ENCODE data around the gene PHF12.

Gene PHF12

DNA sequence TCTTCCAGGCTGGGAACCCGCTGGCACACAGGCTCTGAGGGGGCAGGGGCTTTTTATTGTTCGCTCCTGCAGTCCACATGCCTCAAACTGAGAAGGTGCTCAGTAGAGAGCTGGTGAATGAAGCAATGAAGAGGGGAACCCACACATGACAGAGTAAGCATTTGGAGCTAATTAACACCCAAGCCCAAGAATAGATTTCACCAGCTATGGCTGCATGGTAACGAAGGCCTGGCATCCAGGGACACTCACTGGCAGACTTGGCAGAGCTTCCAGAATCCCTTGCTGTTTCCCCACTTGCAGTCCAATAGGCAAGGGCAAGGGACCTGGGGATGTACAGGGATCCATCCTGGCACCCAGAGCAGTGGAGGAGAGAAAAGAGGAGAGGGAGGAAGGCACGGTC is 66.0 kb downstream of the PHF12 start:
- Histone ChIP-seq H3K27me3 (no peaks in the 10 kb centered on the region), H3K4me1 (ENCODE audit: control insufficient read depth in 1 of 2, insufficient read depth in 1 of 2, low read depth in 1 of 2, low read length in 1 of 2) (peaks cover 9 to 20% of the 10 kb centered on the region in 2 experiments), H3K27ac (peak overlapping the region; percentile 30), H3K9me3 (no peaks in the 10 kb centered on the region), H3K4me3 (ENCODE audit: low read depth in 1 of 2, low read length in 1 of 2) (no peak overlapping the region), H3K36me3 (peaks cover 94% of the 10 kb centered on the region)
- TF ChIP-seq, protein P1, sequence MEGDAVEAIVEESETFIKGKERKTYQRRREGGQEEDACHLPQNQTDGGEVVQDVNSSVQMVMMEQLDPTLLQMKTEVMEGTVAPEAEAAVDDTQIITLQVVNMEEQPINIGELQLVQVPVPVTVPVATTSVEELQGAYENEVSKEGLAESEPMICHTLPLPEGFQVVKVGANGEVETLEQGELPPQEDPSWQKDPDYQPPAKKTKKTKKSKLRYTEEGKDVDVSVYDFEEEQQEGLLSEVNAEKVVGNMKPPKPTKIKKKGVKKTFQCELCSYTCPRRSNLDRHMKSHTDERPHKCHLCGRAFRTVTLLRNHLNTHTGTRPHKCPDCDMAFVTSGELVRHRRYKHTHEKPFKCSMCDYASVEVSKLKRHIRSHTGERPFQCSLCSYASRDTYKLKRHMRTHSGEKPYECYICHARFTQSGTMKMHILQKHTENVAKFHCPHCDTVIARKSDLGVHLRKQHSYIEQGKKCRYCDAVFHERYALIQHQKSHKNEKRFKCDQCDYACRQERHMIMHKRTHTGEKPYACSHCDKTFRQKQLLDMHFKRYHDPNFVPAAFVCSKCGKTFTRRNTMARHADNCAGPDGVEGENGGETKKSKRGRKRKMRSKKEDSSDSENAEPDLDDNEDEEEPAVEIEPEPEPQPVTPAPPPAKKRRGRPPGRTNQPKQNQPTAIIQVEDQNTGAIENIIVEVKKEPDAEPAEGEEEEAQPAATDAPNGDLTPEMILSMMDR (IDR thresholded peaks at IDR 0.05): no peak

DNA sequence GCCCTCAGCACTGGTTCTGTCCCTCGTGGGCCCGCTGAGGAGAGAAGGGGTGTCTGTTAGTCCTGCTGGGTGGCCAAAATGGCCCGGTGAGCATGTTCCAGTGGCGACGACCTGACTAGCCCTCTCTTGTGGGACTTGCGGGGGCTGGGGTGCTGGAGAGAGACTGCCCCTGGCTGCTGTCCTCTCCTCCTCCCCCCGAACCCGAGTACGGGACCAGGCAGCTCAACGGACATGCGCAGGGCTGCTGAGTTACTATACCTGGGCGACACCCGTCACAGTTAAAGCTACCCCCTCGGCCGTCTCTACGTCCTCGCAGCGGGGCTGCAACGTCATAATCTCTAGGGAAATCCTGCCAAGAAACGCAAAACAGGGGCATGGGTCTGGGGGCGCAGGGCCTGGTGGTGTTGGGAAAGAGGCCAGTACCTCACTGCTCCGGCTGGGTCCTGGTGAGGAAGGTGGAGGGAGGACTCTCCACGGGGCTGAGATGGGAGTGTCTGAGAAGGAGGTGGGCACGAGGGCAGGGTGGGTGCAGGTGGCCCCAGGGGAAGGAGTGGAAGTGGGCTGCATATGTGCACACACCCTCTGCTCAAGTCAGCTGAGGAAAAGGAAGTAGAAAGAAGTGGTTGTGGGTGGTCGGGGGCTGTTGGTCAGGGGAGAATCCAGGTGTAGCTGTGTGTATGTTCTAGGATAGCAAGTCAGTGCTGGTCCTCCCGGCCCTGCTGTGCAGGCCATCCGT is 67.2 kb downstream of the PHF12 start:
- H3K36me3 ChIP-seq: peaks cover 99% of the 10 kb centered on the region
- peaks cover 0 to 9% of the 10 kb centered on the region in 2 experiments for H3K4me1 ChIP-seq (ENCODE audit: control insufficient read depth in 1 of 2, insufficient read depth in 1 of 2, low read depth in 1 of 2, low read length in 1 of 2)
- no peaks in the 10 kb centered on the region for H3K9me3 ChIP-seq
- no peaks in the 10 kb centered on the region for H3K27me3 ChIP-seq
- TF ChIP-seq, protein P1 (IDR thresholded peaks at IDR 0.05): no peak
- peak overlapping the region; percentile 46 for H3K27ac ChIP-seq
- no peak overlapping the region for H3K4me3 ChIP-seq (ENCODE audit: low read depth in 1 of 2, low read length in 1 of 2)

DNA sequence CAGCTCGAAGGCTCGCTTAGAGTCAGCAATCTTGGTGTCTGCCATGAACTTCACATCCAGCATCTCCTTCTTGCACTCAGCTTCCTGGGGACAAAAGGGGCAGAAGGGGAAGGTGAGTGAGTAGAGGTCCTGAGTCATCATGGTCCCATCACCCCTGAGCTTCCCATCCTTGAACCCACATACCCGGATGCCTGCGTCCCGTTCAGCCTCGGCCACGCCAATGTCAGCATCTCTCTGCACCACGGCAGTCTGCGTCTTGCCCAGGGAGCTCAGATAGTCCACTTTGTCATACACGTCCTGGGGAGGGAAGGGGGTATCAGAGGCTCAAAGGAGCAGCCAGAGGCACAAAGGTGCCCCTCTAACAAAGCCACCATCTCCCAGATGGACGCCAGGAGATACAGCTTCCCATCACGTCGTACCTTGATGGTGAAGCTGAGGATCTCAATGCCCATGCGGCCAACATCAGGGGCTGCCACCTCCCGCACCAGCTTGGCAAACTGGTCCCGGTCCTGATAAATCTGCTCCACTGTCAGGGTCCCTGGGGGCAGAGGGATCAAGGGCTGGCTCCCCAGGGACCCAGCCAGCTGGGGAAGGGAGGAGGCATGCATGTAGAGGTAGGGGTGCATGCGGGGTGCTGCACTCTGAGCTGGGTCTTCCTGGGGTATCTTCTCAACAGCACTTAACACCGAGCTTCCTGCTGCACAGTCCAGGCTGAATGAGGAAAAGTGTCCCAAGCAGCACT is 69.0 kb downstream of the PHF12 start:
- H3K36me3 ChIP-seq: peaks cover 100% of the 10 kb centered on the region
- H3K9me3 ChIP-seq: no peaks in the 10 kb centered on the region
- TF ChIP-seq, protein P1 (IDR thresholded peaks at IDR 0.05): no peak
- H3K27me3 ChIP-seq: no peaks in the 10 kb centered on the region
- H3K4me3 ChIP-seq (ENCODE audit: low read depth in 1 of 2, low read length in 1 of 2): no peak overlapping the region
- peak overlapping the region; percentile 46 for H3K27ac ChIP-seq
- peaks cover 0 to 2% of the 10 kb centered on the region in 2 experiments for H3K4me1 ChIP-seq (ENCODE audit: control insufficient read depth in 1 of 2, insufficient read depth in 1 of 2, low read depth in 1 of 2, low read length in 1 of 2)

GRCh38 chr17:28881533-28882056 is 69.7 kb downstream of the PHF12 start:
- no peaks in the 10 kb centered on the region for H3K4me1 ChIP-seq (ENCODE audit: control insufficient read depth in 1 of 2, insufficient read depth in 1 of 2, low read depth in 1 of 2, low read length in 1 of 2)
- peaks cover 93% of the 10 kb centered on the region for H3K36me3 ChIP-seq
- no peaks in the 10 kb centered on the region for H3K27me3 ChIP-seq
- TF ChIP-seq, protein P1 (IDR thresholded peaks at IDR 0.05): no peak
- no peak overlapping the region for H3K4me3 ChIP-seq (ENCODE audit: low read depth in 1 of 2, low read length in 1 of 2)
- no peaks in the 10 kb centered on the region for H3K9me3 ChIP-seq
- peak overlapping the region; percentile 44 for H3K27ac ChIP-seq

- peaks cover 82% of the 10 kb centered on the region for H3K36me3 ChIP-seq
- no peaks in the 10 kb centered on the region for H3K27me3 ChIP-seq
- no peak overlapping the region for H3K4me3 ChIP-seq (ENCODE audit: low read depth in 1 of 2, low read length in 1 of 2)
- no peaks in the 10 kb centered on the region for H3K9me3 ChIP-seq
- peak overlapping the region; percentile 44 for H3K27ac ChIP-seq
- no peaks in the 10 kb centered on the region for H3K4me1 ChIP-seq (ENCODE audit: control insufficient read depth in 1 of 2, insufficient read depth in 1 of 2, low read depth in 1 of 2, low read length in 1 of 2)
- TF ChIP-seq, protein P1 (IDR thresholded peaks at IDR 0.05): no peak
Observed at GRCh38 chr17:28880572-28880945, 70.8 kb downstream of the PHF12 start.

Data from neutrophil (primary cell).